HG02973 (cell line): ENCODE measurements around the gene SPEF2.

Source experiments
- ATAC-seq: cut with Tn5 transposase; IDR thresholded peaks from one replicate; pipeline ENCODE4 v1.9.1; 2021; ENCODE audit warnings: moderate library complexity; ENCODE audit not compliant: unreplicated experiment

Gene SPEF2

DNA sequence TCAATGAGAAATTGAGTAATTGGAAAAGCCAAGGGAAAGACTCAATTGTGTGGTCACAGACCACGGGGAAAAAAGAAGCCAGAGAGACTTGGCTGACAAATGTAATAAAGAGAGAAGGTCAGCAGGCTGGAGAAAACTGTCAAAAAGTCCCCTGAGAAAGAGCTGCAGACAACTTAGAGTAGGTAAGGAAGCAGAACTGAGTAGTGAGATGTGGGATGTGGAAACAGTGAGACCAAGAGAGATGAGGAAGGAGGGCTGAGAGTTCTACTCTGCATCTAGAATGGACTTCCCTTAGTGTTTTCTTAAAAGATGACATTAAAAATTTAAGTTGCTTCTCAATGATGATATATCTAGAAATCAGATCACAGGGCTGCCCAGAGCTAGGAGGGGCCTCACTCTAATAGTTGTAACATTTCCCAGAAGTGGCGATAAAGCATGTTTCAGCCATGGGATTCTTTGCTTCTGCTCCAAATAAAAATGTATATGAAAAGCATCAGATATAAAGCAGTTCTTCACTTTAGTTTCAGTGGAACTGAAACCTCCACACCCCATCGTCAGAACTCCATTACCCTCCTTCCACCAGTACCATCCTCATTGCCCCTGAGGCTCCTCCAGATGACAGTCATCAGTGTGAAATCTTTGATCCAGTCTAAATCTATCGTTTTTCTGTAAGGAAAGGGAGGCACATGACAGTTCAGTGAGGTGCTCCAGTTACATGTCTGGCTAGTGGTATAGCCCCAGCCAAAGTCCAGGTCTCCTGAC, 80.6 kb downstream of the SPEF2 start:
- no peak for ATAC-seq

DNA sequence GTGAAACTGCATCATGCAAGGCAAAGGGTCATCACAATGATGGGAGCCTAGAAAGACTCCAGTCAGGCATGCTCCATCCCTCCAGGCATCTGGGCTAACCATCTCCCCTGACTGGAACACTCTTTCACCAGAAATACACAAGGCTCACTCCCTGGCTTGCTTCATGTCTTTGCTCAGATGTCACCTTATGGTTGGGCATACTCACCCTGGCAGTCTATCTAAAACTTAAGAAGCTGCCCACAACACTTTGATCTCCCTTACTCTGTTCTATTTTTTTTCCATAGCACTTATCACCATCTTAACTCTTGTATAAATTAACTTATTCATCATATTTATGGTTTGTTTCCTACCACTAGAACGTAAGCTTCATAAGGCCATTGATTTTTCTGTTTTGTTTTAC, 90.0 kb downstream of the SPEF2 start:
- no peak for ATAC-seq

DNA sequence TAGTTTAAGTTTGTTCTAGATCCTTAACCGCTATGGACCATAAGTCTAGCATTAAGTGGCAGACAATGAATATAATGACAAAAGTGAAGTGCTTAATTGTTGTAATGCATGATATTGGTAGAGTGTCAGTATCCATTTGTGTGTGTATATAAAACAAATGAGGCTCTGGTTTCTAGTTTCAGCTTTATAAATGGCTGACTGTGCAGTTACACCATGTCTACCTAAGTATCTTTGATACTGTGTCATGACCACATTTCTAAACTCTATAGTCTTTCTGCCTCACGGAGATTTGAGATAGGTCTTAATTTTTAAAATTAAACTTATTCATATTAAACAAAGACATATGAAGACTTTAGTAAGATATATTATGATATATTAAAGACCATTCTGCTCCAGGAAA, 92.0 kb downstream of the SPEF2 start:
- ATAC-seq = no peak

DNA sequence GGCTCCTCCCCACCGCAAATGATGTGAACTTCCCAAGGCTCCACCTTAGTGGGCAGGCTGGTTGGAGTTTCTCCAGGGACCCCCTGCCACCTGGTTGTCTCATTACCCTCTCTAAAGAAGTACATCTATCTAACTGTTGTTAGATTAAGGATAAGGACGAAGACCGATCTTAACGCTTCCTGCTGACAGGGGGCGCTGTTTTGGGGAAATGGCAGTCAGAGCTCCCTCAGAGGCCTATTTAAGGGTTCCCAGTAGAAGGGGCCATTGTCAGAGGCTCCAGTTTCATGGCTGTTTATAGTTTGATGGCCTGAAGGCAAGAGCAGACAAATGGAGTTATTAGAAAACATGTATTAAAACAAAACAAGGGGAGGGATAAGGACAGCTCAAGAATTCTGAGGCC, 100.1 kb downstream of the SPEF2 start:
- ATAC-seq = no peak

DNA sequence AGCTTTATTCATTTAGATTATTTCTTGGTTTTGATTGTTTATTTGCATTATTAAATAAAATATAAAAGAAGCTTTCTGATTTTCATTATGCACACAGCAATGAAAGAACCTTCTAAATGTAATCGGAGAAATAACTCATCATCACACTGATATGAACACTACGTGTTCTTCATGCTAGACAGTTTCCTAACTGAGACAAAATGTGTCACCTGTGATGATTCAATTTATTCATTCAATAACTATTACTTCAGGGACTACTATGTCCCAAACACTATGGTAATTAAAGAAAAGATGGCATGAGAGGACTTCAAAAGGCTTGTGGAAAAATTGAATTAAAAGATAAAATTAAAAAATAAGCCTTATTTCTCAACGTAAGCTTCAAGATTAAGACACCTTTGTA, 118.1 kb downstream of the SPEF2 start:
- ATAC-seq = no peak

DNA sequence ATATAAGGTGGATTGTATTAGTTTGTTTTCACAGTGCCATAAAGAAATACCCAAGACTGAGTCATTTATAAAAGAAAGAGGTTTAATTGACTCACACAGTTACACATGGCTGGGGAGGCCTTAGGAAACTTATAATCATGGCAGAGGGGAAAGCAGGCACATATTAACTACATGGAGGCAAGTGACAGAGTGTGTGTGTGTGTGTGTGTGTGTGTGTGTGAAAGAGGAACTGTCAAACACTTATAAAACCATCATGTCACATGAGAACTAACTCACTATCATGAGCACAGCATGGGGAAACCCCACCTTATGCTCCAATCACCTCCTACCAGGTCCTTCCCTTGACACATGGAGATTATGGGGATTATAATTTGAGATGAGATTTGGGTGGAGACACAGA, 118.6 kb downstream of the SPEF2 start:
- ATAC-seq = no peak

DNA sequence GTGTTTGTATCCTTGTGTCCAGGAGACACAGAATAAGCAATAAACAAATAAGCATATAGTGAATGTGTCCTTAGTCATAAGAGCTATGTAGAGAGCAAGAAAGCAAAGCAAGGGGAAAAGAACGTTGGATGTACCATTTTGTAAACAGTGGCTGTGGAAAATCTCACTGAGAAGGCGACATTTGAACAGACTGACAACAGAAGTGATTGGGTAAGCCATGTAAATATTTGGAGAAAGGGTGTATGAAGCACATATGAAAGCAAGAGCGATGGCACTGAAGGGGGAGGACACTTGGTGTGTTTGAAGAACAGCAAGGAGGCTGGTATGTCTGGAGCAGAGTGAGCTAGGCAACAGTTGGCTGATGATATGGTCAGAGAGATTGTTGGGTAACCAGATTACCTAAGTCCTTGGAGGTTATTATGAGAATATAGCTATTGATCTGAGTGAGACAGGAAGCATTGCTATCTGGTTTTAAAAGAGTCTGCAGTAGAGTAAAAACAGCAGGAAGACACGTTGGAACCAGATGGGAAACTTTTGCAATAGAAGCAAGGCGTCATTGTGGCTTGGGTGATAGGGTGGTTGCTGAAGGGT, 123.6 kb downstream of the SPEF2 start:
- ATAC-seq = no peak

DNA sequence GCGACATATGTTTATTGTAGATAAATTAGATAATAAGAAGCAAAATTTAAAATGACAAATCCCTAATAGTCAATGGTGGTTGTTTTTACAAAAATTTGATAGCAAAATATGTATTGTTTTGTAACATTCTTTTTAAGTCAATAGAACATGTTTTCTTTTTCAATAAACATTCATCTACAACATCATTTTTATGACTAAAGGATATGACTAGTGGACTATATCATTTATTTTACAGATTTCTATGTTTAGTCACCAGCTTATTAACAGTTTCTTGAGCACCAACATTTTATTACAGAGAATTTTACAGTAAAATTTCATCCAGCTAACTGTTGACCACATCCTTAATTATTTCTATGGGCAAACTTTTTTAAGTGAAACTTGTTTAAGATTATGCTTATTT, 124.3 kb downstream of the SPEF2 start:
- no peak for ATAC-seq

DNA sequence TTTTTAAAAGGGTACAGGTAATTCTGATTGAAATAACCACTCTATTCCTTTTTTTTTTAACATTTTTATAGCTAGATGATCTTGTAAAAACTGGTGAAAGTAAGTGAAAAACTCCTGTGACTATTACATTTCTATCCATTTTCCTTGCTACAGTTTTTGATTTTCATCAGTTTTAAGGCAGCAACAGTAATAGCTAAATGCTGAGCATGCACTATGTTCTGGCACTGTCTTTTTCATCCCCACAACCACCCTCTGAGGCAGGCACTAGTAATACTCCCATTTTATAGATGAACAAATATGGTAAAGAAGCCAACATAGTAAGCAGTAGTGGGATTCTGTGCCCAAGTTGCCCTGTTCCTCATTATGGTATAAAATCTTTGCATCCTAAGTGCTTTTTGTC, 126.0 kb downstream of the SPEF2 start:
- ATAC-seq = no peak

DNA sequence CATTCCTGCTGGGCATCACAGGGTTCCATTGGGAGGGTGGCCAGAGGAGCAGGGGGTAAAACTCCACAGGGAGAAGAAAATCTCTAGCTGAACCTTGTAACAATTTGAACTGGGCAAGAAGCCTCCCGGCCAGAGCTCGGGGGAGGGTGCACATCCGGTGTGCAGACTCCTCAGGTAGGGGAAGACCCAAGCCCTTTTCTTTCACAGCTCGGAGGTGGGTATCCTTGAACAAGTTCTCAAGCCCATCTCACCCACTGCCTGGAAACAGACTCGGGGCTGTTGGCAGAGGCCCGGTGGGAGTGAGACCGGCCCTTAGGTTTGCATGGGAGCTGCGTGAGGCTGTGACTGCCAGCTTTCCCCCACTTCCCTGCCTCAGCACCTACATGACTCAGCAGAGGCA, 127.5 kb downstream of the SPEF2 start:
- no peak for ATAC-seq

DNA sequence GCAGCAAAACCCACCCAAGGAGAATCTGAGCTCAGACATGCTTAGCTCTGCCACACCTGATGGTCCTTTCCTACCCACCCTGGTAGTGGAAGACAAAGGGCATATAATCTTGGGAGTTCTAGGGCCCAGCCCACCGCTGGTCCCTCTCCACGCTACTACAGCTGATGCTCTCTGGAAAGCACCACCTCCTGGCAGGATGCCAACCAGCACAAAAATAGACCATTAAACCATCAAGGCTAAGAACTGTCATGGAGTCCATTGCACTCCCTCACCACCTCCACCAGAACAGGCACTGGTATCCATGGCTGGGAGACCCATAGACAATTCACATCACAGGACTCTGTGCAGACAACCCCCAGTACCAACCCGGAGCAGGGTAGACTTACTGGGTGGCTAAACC, 128.0 kb downstream of the SPEF2 start:
- no peak for ATAC-seq

DNA sequence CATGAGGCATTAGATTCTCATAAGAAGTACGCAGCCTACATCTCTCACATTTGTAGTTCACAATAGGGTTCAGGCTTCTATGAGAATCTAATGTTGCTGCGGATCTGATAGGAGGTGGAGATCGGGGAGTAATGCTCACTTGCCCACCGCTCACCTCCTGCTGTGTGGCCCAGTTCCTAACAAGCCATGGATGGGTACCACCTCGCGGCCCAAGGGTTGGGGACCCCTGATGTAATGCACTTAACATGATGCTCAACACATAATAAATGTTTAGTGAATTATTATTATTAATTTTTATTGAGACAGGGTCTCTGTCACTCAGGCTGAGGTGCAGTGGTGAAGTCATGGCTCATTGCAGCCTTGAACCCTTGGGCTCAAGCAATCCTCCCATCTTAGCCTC, 134.3 kb downstream of the SPEF2 start:
- no peak for ATAC-seq

DNA sequence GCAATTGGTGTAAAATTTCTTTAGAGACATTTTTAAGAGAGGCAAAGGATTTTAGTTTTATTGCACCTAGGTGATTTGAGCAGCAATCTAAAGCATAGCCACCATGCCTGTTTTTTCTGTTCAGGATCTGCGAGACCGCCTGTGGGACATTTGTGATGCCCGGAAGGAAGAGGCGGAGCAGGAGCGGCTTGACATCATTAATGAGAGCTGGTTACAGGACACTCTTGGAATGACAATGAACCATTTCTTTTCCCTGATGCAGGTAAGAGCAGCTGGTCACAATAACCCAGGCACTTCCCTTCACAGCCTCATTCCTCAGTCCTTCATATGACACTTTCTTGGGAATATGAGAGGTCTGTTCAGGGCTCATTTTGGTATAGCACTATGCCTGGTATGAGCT, 135.8 kb downstream of the SPEF2 start:
- no peak for ATAC-seq

DNA sequence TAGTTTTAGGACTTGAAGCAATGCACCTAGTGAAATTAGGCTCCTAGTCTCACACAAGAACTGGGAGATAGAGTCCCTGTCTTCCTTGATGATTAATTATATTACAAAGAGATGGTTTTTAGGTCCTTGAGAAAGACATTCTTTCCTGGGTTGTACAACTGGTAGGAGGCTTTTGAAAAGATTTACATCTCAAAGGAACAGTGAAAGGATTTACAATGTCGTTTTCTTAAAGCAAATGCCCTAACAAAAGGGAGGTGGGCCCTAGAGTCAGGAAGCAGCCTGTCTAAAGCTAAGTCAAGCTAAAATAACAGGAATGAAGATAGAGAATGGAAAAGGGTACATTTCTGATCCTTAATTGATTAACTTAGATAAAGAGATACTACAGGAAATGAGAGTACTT, 136.8 kb downstream of the SPEF2 start:
- no peak for ATAC-seq

DNA sequence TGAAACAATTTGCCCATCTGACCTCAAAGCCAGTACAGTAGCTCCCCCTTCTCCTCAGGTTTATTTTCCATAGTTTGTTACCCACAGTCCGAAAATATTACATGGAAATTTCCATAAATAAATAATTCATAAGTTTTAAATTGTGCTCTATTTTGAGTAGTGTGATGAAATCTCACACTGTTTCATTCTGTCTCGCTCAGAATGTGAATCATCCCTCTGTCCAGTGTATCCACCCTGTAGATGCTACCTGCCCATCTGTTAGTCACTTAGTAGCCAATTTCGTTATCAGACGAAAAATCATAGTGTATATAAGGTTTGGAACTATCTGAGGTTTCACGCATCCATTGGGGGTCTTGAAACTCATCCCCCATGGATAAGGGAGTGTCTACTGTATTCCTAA, 138.3 kb downstream of the SPEF2 start:
- no peak for ATAC-seq

DNA sequence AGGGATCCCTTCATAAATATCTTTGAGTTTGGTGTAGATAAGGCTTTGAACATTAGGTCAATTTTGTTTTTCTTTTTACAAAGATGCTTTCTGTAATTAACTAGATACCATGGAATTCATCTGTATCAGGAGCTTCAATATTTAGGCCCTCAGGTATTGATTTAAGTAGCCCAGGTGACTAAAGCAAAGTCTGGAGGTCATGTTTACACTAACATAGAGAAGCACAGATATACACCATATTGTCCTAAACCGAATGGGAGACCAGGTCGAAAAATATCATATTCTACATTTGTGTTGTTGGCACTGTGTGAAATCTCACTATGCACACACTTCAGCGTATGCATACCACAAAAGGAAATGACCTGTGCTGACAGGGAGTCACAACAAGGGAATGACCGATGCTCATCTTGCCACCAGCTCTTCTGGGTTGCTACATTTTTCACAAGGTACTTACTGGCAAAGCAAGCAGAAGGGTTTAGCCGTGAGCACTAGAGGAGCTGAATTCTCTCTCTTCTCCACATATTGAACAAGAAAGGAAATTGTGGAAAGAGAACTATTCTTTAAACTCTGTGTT, 140.6 kb downstream of the SPEF2 start:
- ATAC-seq = no peak

DNA sequence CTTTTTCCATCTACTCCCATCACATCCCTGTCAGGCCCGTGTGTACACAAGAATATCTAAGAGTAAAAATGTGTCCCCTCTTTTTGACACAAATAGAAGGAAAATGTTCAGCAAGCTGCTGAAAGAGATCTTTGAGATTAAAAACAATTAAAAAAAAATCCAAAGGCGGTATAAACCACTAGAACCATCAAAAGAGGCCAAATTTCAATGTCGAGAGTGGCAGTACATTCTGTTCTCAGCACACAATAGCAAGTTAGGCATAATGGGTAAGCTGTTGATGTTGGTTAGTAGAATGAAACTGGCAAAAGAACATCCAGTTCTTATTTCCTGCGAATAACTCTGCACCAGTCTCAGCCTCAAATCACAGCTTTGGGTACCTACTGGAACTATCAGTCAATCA, 143.9 kb downstream of the SPEF2 start:
- ATAC-seq = no peak

DNA sequence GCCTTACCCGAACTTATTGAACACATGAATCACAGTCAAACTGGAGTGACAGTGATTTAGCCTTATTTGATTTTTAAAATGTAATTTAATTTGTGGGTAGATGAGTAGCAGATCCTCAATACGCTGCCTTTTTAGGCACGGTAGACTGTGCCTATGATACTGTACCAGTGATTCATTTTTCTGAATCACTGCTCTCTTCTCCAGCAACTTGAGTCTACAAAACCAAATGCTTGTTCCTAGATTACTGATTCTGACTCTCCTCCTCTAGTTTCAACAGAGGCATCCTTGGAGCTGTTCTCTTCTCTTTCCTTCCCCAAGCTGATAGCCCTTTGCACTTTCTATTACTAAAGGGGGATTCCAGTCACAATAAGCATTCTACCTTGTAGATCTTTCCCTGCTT, 144.7 kb downstream of the SPEF2 start:
- ATAC-seq = no peak

DNA sequence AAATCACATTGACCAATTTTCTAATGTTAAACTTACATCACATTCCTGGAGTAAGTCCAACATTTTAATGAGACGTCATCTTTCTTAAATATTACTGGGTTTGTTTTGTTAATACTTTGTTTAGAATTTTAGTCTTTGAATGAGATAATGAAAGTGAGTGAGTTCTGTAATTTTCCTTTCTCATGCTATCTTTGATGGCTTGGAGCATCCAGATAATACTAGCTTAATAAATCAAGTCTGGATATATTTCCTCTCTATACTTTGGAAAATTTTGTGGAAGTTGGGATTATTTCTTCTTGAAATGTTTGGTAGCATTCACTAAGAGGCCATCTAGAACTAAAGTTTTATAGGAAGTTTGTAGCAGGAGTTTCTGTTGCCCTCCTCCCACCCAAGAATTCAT, 148.3 kb downstream of the SPEF2 start:
- no peak for ATAC-seq

DNA sequence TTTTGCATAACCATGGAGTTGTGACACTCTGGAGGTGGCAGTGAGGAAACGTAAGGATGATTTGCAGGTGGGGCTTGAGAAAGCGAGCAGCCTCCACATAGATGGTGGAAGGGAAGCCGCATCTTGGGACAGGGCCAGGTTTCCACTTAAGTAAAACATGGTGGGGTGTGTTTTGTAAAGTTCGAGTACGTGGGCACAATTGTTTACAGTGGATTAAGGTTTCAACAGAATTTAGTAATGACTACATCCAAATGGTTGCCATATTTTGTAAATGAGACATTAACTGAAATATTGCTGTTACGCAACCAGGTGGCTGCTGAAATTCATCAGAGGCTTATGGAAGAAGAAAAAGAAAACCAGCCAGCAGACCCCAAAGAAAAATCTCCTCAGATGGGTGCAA, 153.6 kb downstream of the SPEF2 start:
- no peak for ATAC-seq

DNA sequence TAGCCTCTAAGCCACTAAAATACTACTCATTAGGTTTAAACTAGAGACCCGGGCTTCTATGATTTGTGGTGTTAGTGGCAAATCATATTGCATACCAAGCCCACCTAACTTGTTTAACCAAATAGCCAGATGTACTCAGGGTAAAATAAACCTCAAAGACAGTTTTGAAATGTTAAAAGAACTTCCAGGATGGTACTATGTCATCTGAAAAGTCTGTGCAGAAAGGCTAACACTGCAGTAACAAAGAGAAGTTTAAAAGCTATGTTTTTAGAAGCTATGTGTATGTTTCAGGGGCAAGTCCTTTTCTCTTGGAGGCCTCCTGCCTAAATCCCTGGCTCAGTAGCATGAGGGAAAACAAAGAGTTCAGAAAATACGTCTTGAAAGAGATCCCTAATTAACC, 154.2 kb downstream of the SPEF2 start:
- no peak for ATAC-seq

DNA sequence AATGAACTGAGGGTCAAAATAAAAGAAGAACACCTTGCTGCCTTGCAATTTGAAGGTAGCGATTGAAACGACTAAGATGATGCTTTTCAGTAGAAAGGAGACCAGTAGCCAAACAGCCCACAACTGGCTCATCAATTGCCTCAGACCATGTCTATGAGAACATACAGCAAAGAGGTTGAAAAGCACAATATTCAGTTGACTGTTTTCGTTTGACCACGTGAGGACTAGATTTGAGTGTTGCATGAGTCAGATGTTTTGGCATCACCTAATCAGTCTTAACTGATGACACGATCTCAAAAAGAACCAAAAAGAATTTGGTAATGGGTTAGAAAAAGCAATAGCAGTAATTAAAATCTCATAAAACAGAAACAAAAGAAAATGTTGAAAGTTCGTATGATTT, 156.3 kb downstream of the SPEF2 start:
- ATAC-seq = no peak

DNA sequence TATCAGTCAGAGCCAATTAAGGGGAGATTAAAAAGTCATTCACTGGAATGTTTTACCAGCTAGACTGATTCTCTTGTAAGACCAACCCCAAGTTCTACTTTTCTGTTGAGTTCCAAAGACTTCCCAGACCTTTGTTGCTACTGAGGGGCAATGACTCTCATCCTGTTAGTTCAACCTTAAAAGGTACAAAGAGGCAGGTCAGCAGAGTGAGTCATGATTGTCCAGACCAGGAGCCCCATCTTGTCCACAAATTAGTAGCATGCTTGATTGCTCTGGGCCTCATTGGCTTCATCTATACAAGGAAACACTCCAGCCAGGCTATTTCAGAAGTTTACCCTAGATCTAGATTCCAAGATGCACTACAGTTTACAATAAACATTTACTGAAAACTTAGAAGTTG, 159.1 kb downstream of the SPEF2 start:
- ATAC-seq = no peak
